Endothelial cell of umbilical vein (primary cell): Measurements from ENCODE around the gene SERPINA1. TPM values are rescaled to one million over a fixed set of nuclear protein-coding genes. Genes with fewer than 3 reads are reported as not detected.

Experiments used
- BruUV-seq: library from RNA; stranded (reverse); fragments of 400-500 nt; replicated peaks from 2 replicates; lab custom pipeline; 2021; lab: Mats Ljungman, UMichigan
- CTCF ChIA-PET: fragments of 300-600, 350-600 bp; sonication (Branson Sonifier 250); formaldehyde crosslinking; loops from one replicate; lab custom pipeline; 2021; ENCODE audit warnings: antibody characterized with exemption, inconsistent platforms; lab: Charles Lee
- POLR2A ChIA-PET: fragments of 300-600, 350-600 bp; sonication (Branson Sonifier 250); formaldehyde crosslinking; loops from one replicate; lab custom pipeline; 2021; ENCODE audit warnings: antibody characterized with exemption, inconsistent platforms; lab: Charles Lee
- DNase-seq: peaks from one replicate; pipeline ENCODE4 v3.0.0-alpha.2; 2011; ENCODE audit warnings: low read depth, low spot score
- FAIRE-seq: peaks from 2 replicates; lab custom pipeline; 2011; peaks lifted over from hg19 to GRCh38; lab: Jason Lieb, UNC
- H2AFZ ChIP-seq: 2 replicates; pipeline ENCODE4 v1.6.0; 2012; ENCODE audit warnings: low read depth, low read length, control low read depth, inconsistent platforms
- H3K27ac ChIP-seq: 2 replicates; pipeline ENCODE4 v1.5.1; 2011; ENCODE audit warnings: low read depth, mild to moderate bottlenecking, control low read depth, low read length, moderate library complexity; ENCODE audit not compliant: insufficient read depth
- H3K27me3 ChIP-seq, 2 experiments: 2 replicates each; pipeline versions ENCODE4 v1.6.0 to v1.6.1; 2011; ENCODE audit warnings: low read length in 2 of 2, mixed read lengths in 1 of 2; ENCODE audit not compliant: control insufficient read depth in 2 of 2, insufficient read depth in 2 of 2
- H3K36me3 ChIP-seq, 2 experiments: 2 replicates in 1 of 2; 3 replicates in 1 of 2; pipeline ENCODE4 v1.5.1; 2011; ENCODE audit warnings: low read length in 2 of 2, mild to moderate bottlenecking in 1 of 2, moderate library complexity in 1 of 2; ENCODE audit not compliant: control insufficient read depth in 2 of 2, insufficient read depth in 2 of 2; ENCODE audit errors: extremely low read depth in 1 of 2
- H3K4me1 ChIP-seq: 3 replicates; pipeline ENCODE4 v1.5.1; 2011; ENCODE audit warnings: mild to moderate bottlenecking, low read length; ENCODE audit not compliant: control insufficient read depth, insufficient read depth; ENCODE audit errors: extremely low read depth
- H3K4me2 ChIP-seq: 2 replicates; pipeline ENCODE4 v1.6.1; 2011; ENCODE audit warnings: low read length, control low read depth, mixed read lengths; ENCODE audit not compliant: insufficient read depth
- H3K4me3 ChIP-seq, 3 experiments: fragments of 200-600 bp in 1 of 3; sonication (generic), shearing (Covaris generic) in 1 of 3; replicated peaks in 1 of 3; 2 replicates each; pipeline ENCODE4 v1.5.1; 2011 to 2016; ENCODE audit warnings: control low read depth in 3 of 3, low read length in 3 of 3, mild to moderate bottlenecking in 2 of 3, inconsistent platforms in 1 of 3, low read depth in 1 of 3, moderate library complexity in 1 of 3; ENCODE audit not compliant: insufficient read depth in 1 of 3
- H3K79me2 ChIP-seq: 2 replicates; pipeline ENCODE4 v1.6.0; 2012; ENCODE audit warnings: low read length, inconsistent platforms; ENCODE audit not compliant: control insufficient read depth, insufficient read depth
- H3K9ac ChIP-seq: replicated peaks from 2 replicates; pipeline ENCODE3; 2011; ENCODE audit warnings: low read length, control low read depth; ENCODE audit not compliant: insufficient read depth; ENCODE audit errors: extremely low read depth
- H3K9me1 ChIP-seq: replicated peaks from 3 replicates; pipeline ENCODE4 v1.6.0; 2011; ENCODE audit warnings: mild to moderate bottlenecking, low read length; ENCODE audit not compliant: control insufficient read depth, insufficient read depth; ENCODE audit errors: extremely low read depth
- H3K9me3 ChIP-seq: replicated peaks from 2 replicates; pipeline ENCODE4 v1.5.1; 2012; ENCODE audit warnings: low read length, inconsistent platforms; ENCODE audit not compliant: control insufficient read depth, insufficient read depth
- H4K20me1 ChIP-seq: replicated peaks from 2 replicates; pipeline ENCODE3; 2011; ENCODE audit warnings: mild to moderate bottlenecking, low read length; ENCODE audit not compliant: control insufficient read depth, insufficient read depth; ENCODE audit errors: extremely low read depth
- CTCF ChIP-seq, 2 donors: IDR thresholded peaks; 1 replicate in 1 of 2; 2 replicates in 1 of 2; pipeline ENCODE4 v1.5.1; 2011; ENCODE audit warnings: low read length in 2 of 2, mild to moderate bottlenecking in 2 of 2, moderate library complexity in 2 of 2, control low read depth in 1 of 2, inconsistent platforms in 1 of 2, low read depth in 1 of 2; ENCODE audit not compliant: insufficient read depth in 1 of 2; ENCODE audit errors: extremely low read depth in 1 of 2
- GATA2 ChIP-seq: IDR thresholded peaks from 2 replicates; pipeline ENCODE4 v1.7.0; 2011; ENCODE audit warnings: low read depth, mild to moderate bottlenecking, moderate library complexity, mixed read lengths, low read length; ENCODE audit not compliant: insufficient read length, insufficient read depth
- MYC ChIP-seq: IDR thresholded peaks from one replicate; pipeline ENCODE4 v1.6.1; 2011; ENCODE audit warnings: mild to moderate bottlenecking, low read depth, low read length
- POLR2A ChIP-seq: IDR thresholded peaks from 2 replicates; pipeline ENCODE4 v1.6.1; 2012; ENCODE audit warnings: low read depth, mild to moderate bottlenecking, control low read depth, low read length
- POLR2AphosphoS5 ChIP-seq: IDR thresholded peaks from 2 replicates; pipeline ENCODE4 v1.6.1; 2012; ENCODE audit warnings: low read depth, mild to moderate bottlenecking, control low read depth, low read length, moderate library complexity; ENCODE audit not compliant: insufficient read depth
- dilution Hi-C: fragments of 300-500 bp; cut with MboI; formaldehyde crosslinking; loops from one replicate; pipeline ENCODE4 v1.15.0; 2019; ENCODE audit warnings: low sequenced_read_pairs; ENCODE audit not compliant: extremely low pct_ligation_motif_present
- intact Hi-C: fragments of 100-400 bp; cut with micrococcal nuclease; formaldehyde crosslinking; loops from one replicate; pipeline ENCODE4 v1.10.0; 2022
- polyA plus RNA-seq, 4 experiments: library from polyadenylated mRNA; depleted of rRNA in 3 of 4; stranded (reverse) in 3 of 4; unstranded in 1 of 4; fragments of >200 nt; gene quantifications; 2 replicates each; pipeline versions ENCODE4 v1.2.1 to v1.2.3, GENCODE V29; 2011 to 2012; ENCODE audit warnings: missing spikeins in 1 of 4
- total RNA-seq: library from RNA; stranded (reverse); gene quantifications from 2 replicates; pipeline ENCODE4 v1.2.3, GENCODE V29; 2021
- TF ChIP-seq, protein P1 (sequence below): IDR thresholded peaks from 2 replicates; pipeline ENCODE4 v1.6.1; 2011; ENCODE audit not compliant: insufficient read depth, insufficient read length

The SERPINA1 gene
- total and polyA plus RNA-seq, 2 donors (not counting 3 experiments of a cell fraction or from before 2014, with no cell fraction given) = not detected

- TF ChIP-seq POLR2AphosphoS5 (no peak), MYC (no peak), POLR2A (no peak), CTCF (IDR thresholded peaks at IDR 0.05; ENCODE audit: extremely low read depth in 1 of 2, insufficient read depth in 1 of 2, low read depth in 1 of 2, low read length in 2 of 2) (no peak), GATA2 (no peak)
- TF ChIP-seq, protein P1, sequence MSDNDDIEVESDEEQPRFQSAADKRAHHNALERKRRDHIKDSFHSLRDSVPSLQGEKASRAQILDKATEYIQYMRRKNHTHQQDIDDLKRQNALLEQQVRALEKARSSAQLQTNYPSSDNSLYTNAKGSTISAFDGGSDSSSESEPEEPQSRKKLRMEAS = no peak
- Histone ChIP-seq H3K4me1 (no peaks in the 10 kb centered on the region), H3K27ac (no peak overlapping the region), H3K9me1 (no peaks in the 10 kb centered on the region), H3K9ac (no peak overlapping the region), H3K36me3 (no peaks in the 10 kb centered on the region), H3K79me2 (no peaks in the 10 kb centered on the region), H3K4me2 (no peak overlapping the region), H3K27me3 (no peaks in the 10 kb centered on the region), H3K9me3 (no peaks in the 10 kb centered on the region), H4K20me1 (no peaks in the 10 kb centered on the region), H2AFZ (no peak overlapping the region), H3K4me3 (no peak overlapping the region)
- CTCF ChIA-PET = no interaction called here
- FAIRE-seq = no peak
- no peak for DNase-seq
- no TSS peak for BruUV-seq
- dilution Hi-C loops (no loop called here), intact Hi-C loops (no loop called here)
- POLR2A ChIA-PET = no interaction called here
Measured at GRCh38 chr14:94385553-94386057, 2.8 kb downstream of the SERPINA1 start.
